ENCODE results near the gene FLNB. TPM values are rescaled to one million over a fixed set of nuclear protein-coding genes. Genes with fewer than 3 reads are reported as not detected.

FLNB gene
- total RNA-seq, 1 experiment from 2014 or later: 580 TPM

DNA sequence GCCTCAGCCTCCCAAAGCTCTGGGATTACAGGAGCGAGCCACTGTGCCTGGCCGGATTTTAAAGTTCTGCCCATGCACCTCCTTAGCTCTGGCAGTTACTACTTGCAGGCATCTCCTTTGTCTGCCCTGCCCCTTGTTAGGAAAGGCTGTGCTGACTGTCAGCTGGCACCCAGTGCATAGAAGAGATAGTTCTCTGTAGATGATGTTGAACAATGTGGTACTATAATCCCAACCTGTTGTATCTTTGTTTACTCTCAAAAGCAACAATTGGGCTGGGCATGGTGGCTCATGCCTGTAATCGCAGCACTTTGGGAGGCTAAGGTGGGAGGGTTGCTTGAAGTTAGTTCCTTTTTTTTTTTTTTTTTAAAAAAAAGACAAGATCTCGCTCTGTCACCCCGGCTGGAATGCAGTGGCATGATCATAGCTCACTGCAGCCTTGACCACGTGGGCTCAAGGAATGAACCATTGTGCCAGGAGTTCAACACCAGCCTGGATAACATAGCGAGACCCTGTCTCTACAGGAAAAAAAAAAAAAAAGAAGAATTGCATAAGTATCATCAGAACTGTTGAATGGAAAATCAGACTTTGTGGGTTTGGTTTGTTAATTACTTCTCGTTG lies 30.6 kb downstream of the FLNB start:
- ChIA-PET CTCF (interaction anchor here (0.7 to 1.4 kb wide), 4 partner anchors 12 to 33 kb away, joined by 4 to 6 read pairs (median 5); no protein-coding TSS in a partner anchor), POLR2A (interaction anchor here (0.6 to 6.0 kb wide), 6 partner anchors 11 to 28 kb away, joined by 3 to 57 read pairs (median 10); no protein-coding TSS in a partner anchor)
- intact Hi-C loops (cut with micrococcal nuclease): no loop called here
- Mint-ChIP-seq H3K27me3 (ENCODE audit: insufficient read depth, unreplicated experiment) (no peaks in the 10 kb centered on the region), H3K4me3 (ENCODE audit: unreplicated experiment) (no peak overlapping the region), H3K9me3 (ENCODE audit: unreplicated experiment) (no peaks in the 10 kb centered on the region), H3K4me1 (ENCODE audit: insufficient read depth, unreplicated experiment) (peaks cover 63% of the 10 kb centered on the region), H3K36me3 (ENCODE audit: insufficient read depth, unreplicated experiment) (peaks cover 18% of the 10 kb centered on the region), H3K27ac (ENCODE audit: low read depth, unreplicated experiment) (peak overlapping the region; percentile 82)
- BruUV-seq (replicated peaks): no TSS peak
- TF ChIP-seq, protein P1, sequence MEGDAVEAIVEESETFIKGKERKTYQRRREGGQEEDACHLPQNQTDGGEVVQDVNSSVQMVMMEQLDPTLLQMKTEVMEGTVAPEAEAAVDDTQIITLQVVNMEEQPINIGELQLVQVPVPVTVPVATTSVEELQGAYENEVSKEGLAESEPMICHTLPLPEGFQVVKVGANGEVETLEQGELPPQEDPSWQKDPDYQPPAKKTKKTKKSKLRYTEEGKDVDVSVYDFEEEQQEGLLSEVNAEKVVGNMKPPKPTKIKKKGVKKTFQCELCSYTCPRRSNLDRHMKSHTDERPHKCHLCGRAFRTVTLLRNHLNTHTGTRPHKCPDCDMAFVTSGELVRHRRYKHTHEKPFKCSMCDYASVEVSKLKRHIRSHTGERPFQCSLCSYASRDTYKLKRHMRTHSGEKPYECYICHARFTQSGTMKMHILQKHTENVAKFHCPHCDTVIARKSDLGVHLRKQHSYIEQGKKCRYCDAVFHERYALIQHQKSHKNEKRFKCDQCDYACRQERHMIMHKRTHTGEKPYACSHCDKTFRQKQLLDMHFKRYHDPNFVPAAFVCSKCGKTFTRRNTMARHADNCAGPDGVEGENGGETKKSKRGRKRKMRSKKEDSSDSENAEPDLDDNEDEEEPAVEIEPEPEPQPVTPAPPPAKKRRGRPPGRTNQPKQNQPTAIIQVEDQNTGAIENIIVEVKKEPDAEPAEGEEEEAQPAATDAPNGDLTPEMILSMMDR (IDR thresholded peaks at IDR 0.05; ENCODE audit: unreplicated experiment): no peak
- DNase-seq (ENCODE audit: unreplicated experiment): peak; percentile 56

DNA sequence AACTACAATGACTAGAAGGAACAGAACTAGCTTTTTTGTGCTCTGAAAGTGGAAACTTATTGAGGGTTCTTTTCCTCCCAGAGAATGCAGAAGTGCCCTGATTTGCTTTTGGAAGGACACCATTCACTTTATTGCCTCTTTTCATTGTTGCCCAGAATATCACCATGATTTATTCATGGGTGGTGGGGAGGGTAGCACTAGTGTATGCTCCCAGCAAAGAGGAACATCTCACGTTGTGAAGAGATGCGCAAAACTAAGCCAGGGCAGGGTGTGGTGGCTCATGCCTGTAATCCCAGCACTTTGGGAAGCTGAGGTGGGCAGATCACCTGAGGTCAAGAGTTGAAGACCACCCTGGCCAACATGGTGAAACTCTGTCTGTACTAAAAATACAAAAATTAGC lies 31.4 kb downstream of the FLNB start:
- H3K36me3 Mint-ChIP-seq (ENCODE audit: insufficient read depth, unreplicated experiment): peaks cover 18% of the 10 kb centered on the region
- H3K4me3 Mint-ChIP-seq (ENCODE audit: unreplicated experiment): peak overlapping the region; percentile 21
- no peaks in the 10 kb centered on the region for H3K9me3 Mint-ChIP-seq (ENCODE audit: unreplicated experiment)
- POLR2A ChIA-PET: interaction anchor here (0.6 to 6.0 kb wide), 9 partner anchors 7 to 52 kb away, joined by 3 to 57 read pairs (median 4); no protein-coding TSS in a partner anchor
- DNase-seq (ENCODE audit: unreplicated experiment): no peak
- intact Hi-C loops (cut with micrococcal nuclease): no loop called here
- no TSS peak for BruUV-seq (replicated peaks)
- H3K27me3 Mint-ChIP-seq (ENCODE audit: insufficient read depth, unreplicated experiment): no peaks in the 10 kb centered on the region
- H3K27ac Mint-ChIP-seq (ENCODE audit: low read depth, unreplicated experiment): peak overlapping the region; percentile 82
- TF ChIP-seq, protein P1 (IDR thresholded peaks at IDR 0.05; ENCODE audit: unreplicated experiment): no peak
- CTCF ChIA-PET: interaction anchor here (1.1 to 1.2 kb wide), 3 partner anchors 19 to 34 kb away, joined by 3 to 6 read pairs (median 4); no protein-coding TSS in a partner anchor
- H3K4me1 Mint-ChIP-seq (ENCODE audit: insufficient read depth, unreplicated experiment): peaks cover 68% of the 10 kb centered on the region

DNA sequence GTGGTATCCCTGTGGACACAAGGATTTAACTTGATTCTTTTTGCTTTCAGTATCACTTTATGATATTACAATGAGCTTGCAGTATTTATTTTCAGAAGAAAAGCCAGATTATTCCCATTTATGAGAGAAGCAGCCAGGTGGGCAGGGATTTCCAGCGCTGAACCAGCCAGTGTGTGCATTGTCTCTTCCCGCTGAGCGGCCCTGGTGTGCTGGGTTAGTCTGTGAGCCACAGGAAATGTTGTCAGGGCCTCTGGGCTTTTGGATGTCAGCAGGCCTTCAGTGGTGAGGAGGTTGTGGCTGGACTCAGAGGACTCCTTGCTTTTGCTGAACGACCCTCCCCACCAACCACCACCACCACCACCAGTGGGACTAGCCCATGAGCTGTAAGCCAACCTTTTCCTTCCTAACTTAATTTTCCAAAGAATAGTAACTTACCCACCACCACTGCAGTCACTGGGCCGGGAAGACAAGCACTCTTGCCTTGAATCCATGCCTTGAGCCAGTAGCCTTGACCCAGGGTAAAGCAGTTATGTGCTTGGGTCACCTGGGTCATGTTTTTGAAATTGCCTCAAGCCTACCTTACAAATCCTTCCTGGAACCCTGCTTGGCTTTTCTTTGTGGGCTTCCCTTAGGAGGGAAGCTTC lies 33.1 kb downstream of the FLNB start:
- no peak for DNase-seq (ENCODE audit: unreplicated experiment)
- no peaks in the 10 kb centered on the region for H3K9me3 Mint-ChIP-seq (ENCODE audit: unreplicated experiment)
- TF ChIP-seq, protein P1 (IDR thresholded peaks at IDR 0.05; ENCODE audit: unreplicated experiment): no peak
- peaks cover 52% of the 10 kb centered on the region for H3K4me1 Mint-ChIP-seq (ENCODE audit: insufficient read depth, unreplicated experiment)
- no peak overlapping the region for H3K4me3 Mint-ChIP-seq (ENCODE audit: unreplicated experiment)
- ChIA-PET CTCF (interaction anchor here (0.8 to 1.8 kb wide), 5 partner anchors 9 to 37 kb away, joined by 3 to 9 read pairs (median 3); no protein-coding TSS in a partner anchor), POLR2A (interaction anchor here (0.6 to 6.0 kb wide), 9 partner anchors 9 to 239 kb away, joined by 3 to 57 read pairs (median 5); no protein-coding TSS in a partner anchor)
- H3K27ac Mint-ChIP-seq (ENCODE audit: low read depth, unreplicated experiment): peak overlapping the region; percentile 82
- no TSS peak for BruUV-seq (replicated peaks)
- intact Hi-C loops (cut with micrococcal nuclease): no loop called here
- no peaks in the 10 kb centered on the region for H3K27me3 Mint-ChIP-seq (ENCODE audit: insufficient read depth, unreplicated experiment)
- H3K36me3 Mint-ChIP-seq (ENCODE audit: insufficient read depth, unreplicated experiment): peaks cover 9% of the 10 kb centered on the region

DNA sequence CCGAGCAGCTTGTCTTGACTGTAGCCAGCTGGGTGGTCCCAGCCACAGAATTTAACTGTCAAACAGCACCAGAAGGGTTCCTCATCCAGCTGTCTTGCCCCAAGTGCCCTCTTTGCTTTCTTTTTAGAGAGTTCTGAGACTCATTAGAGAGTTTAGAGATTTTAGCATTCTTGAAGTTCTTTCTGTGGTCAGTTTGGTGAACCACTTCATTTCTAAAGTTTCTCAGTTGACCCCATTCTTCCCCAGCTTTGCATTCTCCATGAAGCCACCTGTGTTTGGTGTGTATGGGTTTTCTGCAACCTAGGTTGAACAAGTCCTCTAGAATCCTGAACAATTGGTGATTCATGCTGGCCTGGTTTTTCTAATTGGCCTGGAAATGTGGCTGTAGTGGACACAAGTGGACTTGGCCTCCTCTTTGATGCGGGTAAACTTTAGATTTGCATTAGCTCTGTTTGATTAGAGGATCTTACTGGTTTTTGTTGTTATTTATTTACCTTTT lies 33.7 kb downstream of the FLNB start:
- H3K27me3 Mint-ChIP-seq (ENCODE audit: insufficient read depth, unreplicated experiment): no peaks in the 10 kb centered on the region
- H3K4me3 Mint-ChIP-seq (ENCODE audit: unreplicated experiment): no peak overlapping the region
- H3K27ac Mint-ChIP-seq (ENCODE audit: low read depth, unreplicated experiment): peak overlapping the region; percentile 82
- H3K4me1 Mint-ChIP-seq (ENCODE audit: insufficient read depth, unreplicated experiment): peaks cover 55% of the 10 kb centered on the region
- CTCF ChIA-PET: interaction anchor here (0.5 to 1.8 kb wide), 4 partner anchors 8 to 215 kb away, joined by 3 to 9 read pairs (median 4); no protein-coding TSS in a partner anchor
- H3K9me3 Mint-ChIP-seq (ENCODE audit: unreplicated experiment): no peaks in the 10 kb centered on the region
- no TSS peak for BruUV-seq (replicated peaks)
- H3K36me3 Mint-ChIP-seq (ENCODE audit: insufficient read depth, unreplicated experiment): peaks cover 15% of the 10 kb centered on the region
- no peak for DNase-seq (ENCODE audit: unreplicated experiment)
- POLR2A ChIA-PET: interaction anchor here (0.9 to 6.0 kb wide), 5 partner anchors 9 to 34 kb away, joined by 3 to 57 read pairs (median 11); partner anchors contain the start of gene FLNB
- intact Hi-C loops (cut with micrococcal nuclease): no loop called here
- TF ChIP-seq, protein P1 (IDR thresholded peaks at IDR 0.05; ENCODE audit: unreplicated experiment): no peak
